CD4-positive, alpha-beta memory T cell (primary cell): ENCODE results near the gene KATNAL1. TPM values are rescaled to one million over a fixed set of nuclear protein-coding genes. Genes with fewer than 3 reads are reported as not detected.

Experiments
- CTCF ChIA-PET: fragments of 350-600 bp; sonication (Branson Sonifier 250); formaldehyde crosslinking; loops from one replicate; lab custom pipeline; 2021; ENCODE audit warnings: inconsistent platforms; ENCODE audit not compliant: partially characterized antibody; lab: Charles Lee
- POLR2A ChIA-PET: fragments of 350-600 bp; sonication (Branson Sonifier 250); formaldehyde crosslinking; loops from one replicate; lab custom pipeline; 2021; ENCODE audit not compliant: partially characterized antibody; lab: Charles Lee
- DNase-seq, 5 donors: peaks; one replicate each; pipeline versions ENCODE4 v3.0.0 to v3.0.0-alpha.2; 2020 to 2022; ENCODE audit warnings: mixed read lengths in 1 of 5
- H3K27ac ChIP-seq: one replicate; pipeline ENCODE4 v1.7.0; 2013; ENCODE audit warnings: low read depth, low read length
- H3K27me3 ChIP-seq: 2 replicates; pipeline ENCODE4 v1.7.0; 2013; ENCODE audit warnings: mild to moderate bottlenecking, low read length, moderate library complexity; ENCODE audit not compliant: insufficient read depth
- H3K36me3 ChIP-seq: 2 replicates; pipeline ENCODE4 v1.7.0; 2013; ENCODE audit warnings: mild to moderate bottlenecking, low read length, moderate library complexity; ENCODE audit not compliant: insufficient read depth
- H3K4me1 ChIP-seq: 2 replicates; pipeline ENCODE4 v1.7.0; 2013; ENCODE audit warnings: mild to moderate bottlenecking, low read length, moderate library complexity; ENCODE audit not compliant: insufficient read depth
- H3K4me3 ChIP-seq, 2 donors: one replicate each; pipeline ENCODE4 v1.7.0; 2013; ENCODE audit warnings: low read length in 2 of 2, mild to moderate bottlenecking in 1 of 2
- H3K9me3 ChIP-seq, 2 donors: one replicate each; pipeline ENCODE4 v1.7.0; 2013; ENCODE audit warnings: low read length in 2 of 2, control low read depth in 1 of 2; ENCODE audit not compliant: control insufficient read depth in 1 of 2
- H3K27ac Mint-ChIP-seq, 7 donors: one replicate each; pipeline ENCODE4 v1.8.0; 2020 to 2021; ENCODE audit warnings: mixed read lengths in 7 of 7, mild to moderate bottlenecking in 6 of 7, inconsistent platforms in 3 of 7, moderate library complexity in 3 of 7
- H3K27me3 Mint-ChIP-seq, 2 donors: one replicate each; pipeline ENCODE4 v1.8.0; 2020 to 2021; ENCODE audit warnings: mixed read lengths in 2 of 2
- H3K36me3 Mint-ChIP-seq, 2 donors: one replicate each; pipeline ENCODE4 v1.8.0; 2020 to 2021; ENCODE audit warnings: mixed read lengths in 2 of 2, inconsistent platforms in 1 of 2, mild to moderate bottlenecking in 1 of 2
- H3K4me1 Mint-ChIP-seq, 4 donors: one replicate each; pipeline ENCODE4 v1.8.0; 2020 to 2021; ENCODE audit warnings: mixed read lengths in 4 of 4, mild to moderate bottlenecking in 1 of 4
- H3K4me3 Mint-ChIP-seq, 8 donors: one replicate each; pipeline ENCODE4 v1.8.0; 2020 to 2021; ENCODE audit warnings: mixed read lengths in 8 of 8, mild to moderate bottlenecking in 7 of 8, moderate library complexity in 6 of 8, inconsistent platforms in 3 of 8
- H3K9me3 Mint-ChIP-seq, 8 donors: one replicate each; pipeline ENCODE4 v1.8.0; 2020 to 2021; ENCODE audit warnings: mixed read lengths in 8 of 8, mild to moderate bottlenecking in 5 of 8, inconsistent platforms in 3 of 8, moderate library complexity in 1 of 8
- intact Hi-C: fragments of 100-400 bp; cut with micrococcal nuclease; formaldehyde crosslinking; loops from one replicate; pipeline ENCODE4 v1.15.1; 2023
- polyA plus RNA-seq, 2 donors: library from polyadenylated mRNA; unstranded; fragments of 300-500 nt; fragmentation: Illumina TruSeq; gene quantifications; one replicate each; pipeline ENCODE4 v1.2.3, GENCODE V29; 2021
- total RNA-seq, 2 experiments: library from RNA; stranded (reverse); gene quantifications; one replicate each; pipeline ENCODE4 v1.2.3, GENCODE V29; 2021

The KATNAL1 gene
- total and polyA plus RNA-seq, 4 experiments from 2014 or later: 1.7 to 6.4 (median 4.8) TPM

DNA sequence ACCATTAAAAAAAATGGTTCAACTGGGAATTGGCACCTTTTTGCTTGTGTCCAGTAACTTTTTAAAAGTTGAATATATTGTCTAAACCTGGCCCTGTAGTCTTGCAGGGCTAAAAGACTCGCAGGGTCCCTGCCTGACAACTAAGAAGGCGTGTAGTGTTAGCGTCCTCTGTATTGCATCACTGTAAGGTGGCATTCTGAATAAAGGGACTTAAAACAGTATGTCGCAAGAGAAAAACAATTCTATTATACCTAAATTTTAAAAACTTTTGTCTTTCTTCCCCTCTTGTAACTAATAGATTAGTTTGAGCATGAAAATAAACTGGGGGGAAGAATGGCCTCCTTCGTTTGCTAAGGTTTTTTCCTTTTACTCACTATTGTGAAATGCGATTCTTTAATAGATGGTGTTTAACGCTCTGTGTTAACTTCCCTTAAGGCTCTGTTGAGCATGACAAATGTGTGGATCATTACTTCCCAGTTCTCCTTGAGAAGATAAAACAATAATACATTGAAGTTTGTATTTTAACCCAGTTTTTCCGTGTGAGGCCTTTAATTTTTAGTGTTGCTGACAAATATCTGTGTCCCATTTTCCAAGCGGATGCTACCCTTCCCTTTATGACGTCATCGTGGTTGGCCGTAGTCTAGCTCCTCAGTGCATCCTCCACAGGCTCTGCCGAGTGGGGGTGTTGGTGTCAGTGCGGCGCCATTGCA is 134.6 kb downstream of the KATNAL1 start:
- H3K27me3 ChIP-seq: no peaks in the 10 kb centered on the region
- DNase-seq: no peak
- Mint-ChIP-seq H3K36me3 (no peaks in the 10 kb centered on the region), H3K4me1 (peaks cover 7 to 14% (median 10%) of the 10 kb centered on the region in 4 donors), H3K27ac (no peak overlapping the region), H3K4me3 (no peak overlapping the region), H3K9me3 (no peaks in the 10 kb centered on the region), H3K27me3 (no peaks in the 10 kb centered on the region)
- intact Hi-C loops: no loop called here
- no peak overlapping the region for H3K27ac ChIP-seq
- no peak overlapping the region for H3K4me3 ChIP-seq
- ChIA-PET CTCF (interaction anchor here (1.3 kb wide), 1 partner anchor 14 kb away, joined by 4 read pairs; no protein-coding TSS in a partner anchor), POLR2A (no interaction called here)
- peaks cover 6% of the 10 kb centered on the region for H3K4me1 ChIP-seq
- H3K9me3 ChIP-seq: no peaks in the 10 kb centered on the region
- H3K36me3 ChIP-seq: no peaks in the 10 kb centered on the region

DNA sequence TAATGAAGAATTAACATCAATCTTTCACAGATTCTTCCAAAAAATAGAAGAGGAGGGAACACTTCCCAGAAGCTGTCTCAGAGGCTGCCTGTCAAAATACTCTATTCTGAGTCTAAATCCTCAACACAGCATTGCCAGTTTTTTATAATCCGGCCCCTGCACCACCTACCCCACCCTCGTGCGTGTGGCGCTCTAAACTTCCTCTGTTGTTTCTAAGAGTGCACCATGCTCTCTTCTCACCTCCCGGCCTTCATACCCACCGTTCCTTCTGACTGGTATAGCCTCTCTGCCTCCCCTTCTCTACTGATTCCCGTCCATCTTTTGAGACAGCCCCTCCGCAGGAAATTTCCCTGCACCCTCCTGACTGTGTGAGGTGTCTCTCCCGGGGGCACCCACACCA is 136.8 kb downstream of the KATNAL1 start:
- peaks cover 6% of the 10 kb centered on the region for H3K4me1 ChIP-seq
- Mint-ChIP-seq H3K9me3 (no peaks in the 10 kb centered on the region), H3K4me3 (peak overlapping the region in 1 of 8 donors; percentile 58), H3K4me1 (peaks cover 7 to 20% (median 10%) of the 10 kb centered on the region in 4 donors), H3K27me3 (no peaks in the 10 kb centered on the region), H3K36me3 (no peaks in the 10 kb centered on the region), H3K27ac (peak overlapping the region in 1 of 7 donors; percentile 3)
- no peaks in the 10 kb centered on the region for H3K36me3 ChIP-seq
- intact Hi-C loops: no loop called here
- no peaks in the 10 kb centered on the region for H3K9me3 ChIP-seq
- DNase-seq: no peak
- H3K27me3 ChIP-seq: no peaks in the 10 kb centered on the region
- H3K27ac ChIP-seq: no peak overlapping the region
- H3K4me3 ChIP-seq: no peak overlapping the region
- CTCF ChIA-PET: interaction anchor here (1.4 kb wide), 1 partner anchor 25 kb away, joined by 4 read pairs; no protein-coding TSS in a partner anchor
- POLR2A ChIA-PET: no interaction called here

DNA sequence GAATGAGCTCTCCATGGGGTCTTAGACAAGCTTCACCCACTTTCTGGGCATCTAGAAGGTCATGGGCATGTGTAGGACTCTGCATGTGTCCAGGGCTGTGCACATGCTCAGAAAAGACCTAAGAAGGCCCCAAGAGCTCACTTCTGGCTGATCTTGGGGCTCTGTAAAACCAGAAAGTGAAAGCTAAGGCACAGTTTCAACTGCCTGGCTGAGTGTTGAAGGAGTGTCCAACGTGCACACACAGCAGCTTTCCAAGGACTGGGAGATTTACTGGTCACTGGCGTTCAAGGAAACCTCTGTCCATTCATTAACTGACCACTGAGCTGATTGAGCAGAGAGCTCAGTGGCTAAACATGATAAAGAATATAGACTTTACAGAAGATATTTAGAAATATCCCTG is 137.9 kb downstream of the KATNAL1 start:
- peak overlapping the region in 1 of 7 donors; percentile 22 for H3K27ac Mint-ChIP-seq
- H3K4me3 ChIP-seq: no peak overlapping the region
- no peak overlapping the region for H3K4me3 Mint-ChIP-seq
- H3K9me3 ChIP-seq: no peaks in the 10 kb centered on the region
- no peaks in the 10 kb centered on the region for H3K27me3 ChIP-seq
- no peak overlapping the region for H3K27ac ChIP-seq
- no peaks in the 10 kb centered on the region for H3K36me3 Mint-ChIP-seq
- H3K27me3 Mint-ChIP-seq: no peaks in the 10 kb centered on the region
- ChIA-PET CTCF (interaction anchor here (0.6 to 2.9 kb wide), 8 partner anchors 11 to 662 kb away, joined by 3 to 24 read pairs (median 4); no protein-coding TSS in a partner anchor), POLR2A (interaction anchor here (0.7 to 1.1 kb wide), 2 partner anchors 8 to 50 kb away, joined by 3 read pairs; no protein-coding TSS in a partner anchor)
- peaks cover 7 to 20% (median 10%) of the 10 kb centered on the region in 4 donors for H3K4me1 Mint-ChIP-seq
- H3K36me3 ChIP-seq: no peaks in the 10 kb centered on the region
- DNase-seq: no peak
- no peaks in the 10 kb centered on the region for H3K9me3 Mint-ChIP-seq
- intact Hi-C loops: no loop called here
- H3K4me1 ChIP-seq: peaks cover 6% of the 10 kb centered on the region

DNA sequence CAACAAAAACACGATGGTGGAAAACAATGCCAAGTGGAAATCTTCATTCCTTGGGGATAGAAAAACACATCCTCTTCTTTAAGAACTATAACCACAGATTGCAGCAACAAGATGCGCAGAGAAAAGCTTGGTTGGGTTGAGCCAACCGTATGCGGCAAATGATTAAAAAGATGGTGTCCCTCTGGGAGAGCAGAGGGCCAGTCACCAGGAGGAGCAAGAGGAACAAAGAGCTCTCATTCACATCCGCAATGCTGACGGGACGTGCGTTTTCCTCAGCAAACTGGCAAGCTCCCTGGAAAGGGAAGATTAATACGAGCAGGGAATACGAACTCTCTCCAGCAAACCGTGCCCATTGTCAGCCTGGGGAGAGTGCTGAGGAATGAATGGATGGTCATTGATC is 141.6 kb downstream of the KATNAL1 start:
- Histone ChIP-seq H3K36me3 (no peaks in the 10 kb centered on the region), H3K4me3 (no peak overlapping the region), H3K9me3 (no peaks in the 10 kb centered on the region), H3K4me1 (peaks cover 5% of the 10 kb centered on the region), H3K27ac (no peak overlapping the region), H3K27me3 (no peaks in the 10 kb centered on the region)
- ChIA-PET POLR2A (interaction anchor here (1.4 kb wide), 1 partner anchor 206 kb away, joined by 3 read pairs; no protein-coding TSS in a partner anchor), CTCF (interaction anchor here (28.3 kb wide), 1 partner anchor 36 kb away, joined by 974 read pairs; no protein-coding TSS in a partner anchor)
- H3K9me3 Mint-ChIP-seq: peaks cover 0 to 5% (median 0%) of the 10 kb centered on the region in 8 donors
- H3K4me1 Mint-ChIP-seq: peaks cover 0 to 10% (median 5%) of the 10 kb centered on the region in 4 donors
- H3K27me3 Mint-ChIP-seq: no peaks in the 10 kb centered on the region
- H3K36me3 Mint-ChIP-seq: no peaks in the 10 kb centered on the region
- no peak overlapping the region for H3K4me3 Mint-ChIP-seq
- H3K27ac Mint-ChIP-seq: no peak overlapping the region
- DNase-seq: no peak
- intact Hi-C loops: no loop called here

DNA sequence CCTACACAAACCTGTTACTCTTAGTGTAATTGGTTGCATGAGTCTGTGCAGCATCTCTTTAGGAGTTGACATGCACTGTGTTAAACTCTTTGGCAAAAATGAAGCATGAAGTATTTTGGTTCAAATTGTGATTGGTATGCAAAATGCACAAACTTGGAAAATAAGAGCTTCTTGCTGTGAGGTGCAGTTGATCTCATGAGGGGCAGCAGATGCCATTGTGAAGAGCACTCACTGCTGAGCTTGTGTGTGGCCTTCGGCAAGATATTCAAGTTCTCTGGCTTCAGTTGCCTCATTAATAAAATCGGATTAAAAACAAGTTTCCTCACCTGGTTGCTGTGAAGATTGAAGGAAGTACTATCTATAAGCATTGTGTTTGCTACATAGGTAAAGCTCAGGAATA is 142.3 kb downstream of the KATNAL1 start:
- intact Hi-C loops: no loop called here
- Mint-ChIP-seq H3K4me1 (peaks cover 0 to 6% (median 3%) of the 10 kb centered on the region in 4 donors), H3K36me3 (no peaks in the 10 kb centered on the region), H3K27me3 (no peaks in the 10 kb centered on the region), H3K27ac (no peak overlapping the region), H3K9me3 (peaks cover 0 to 5% (median 0%) of the 10 kb centered on the region in 8 donors), H3K4me3 (no peak overlapping the region)
- no peak overlapping the region for H3K27ac ChIP-seq
- ChIA-PET POLR2A (interaction anchor here (1.4 kb wide), 1 partner anchor 207 kb away, joined by 3 read pairs; no protein-coding TSS in a partner anchor), CTCF (interaction anchor here (28.3 kb wide), 1 partner anchor 35 kb away, joined by 974 read pairs; no protein-coding TSS in a partner anchor)
- H3K4me3 ChIP-seq: no peak overlapping the region
- no peaks in the 10 kb centered on the region for H3K4me1 ChIP-seq
- no peaks in the 10 kb centered on the region for H3K36me3 ChIP-seq
- DNase-seq: no peak
- no peaks in the 10 kb centered on the region for H3K27me3 ChIP-seq
- H3K9me3 ChIP-seq: no peaks in the 10 kb centered on the region

DNA sequence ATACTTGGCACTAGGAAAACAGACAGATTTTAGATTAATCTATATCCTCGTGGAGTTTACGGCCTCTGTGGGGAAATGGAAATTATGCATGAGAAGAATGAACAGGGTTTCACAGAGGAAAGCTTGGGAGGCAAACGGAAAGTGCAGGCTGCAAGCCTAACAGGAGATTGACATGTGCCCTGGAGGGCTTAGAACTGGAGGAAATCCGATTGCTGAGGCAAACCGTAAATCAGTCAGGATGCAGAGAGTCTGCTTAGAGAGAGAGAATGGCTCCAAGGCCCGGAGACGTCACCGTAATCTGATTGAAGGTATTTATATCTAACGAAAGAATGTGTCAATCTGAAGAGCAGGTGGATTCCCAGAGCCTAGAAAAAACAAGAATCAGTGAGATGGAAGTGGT is 143.2 kb downstream of the KATNAL1 start:
- H3K4me1 Mint-ChIP-seq: peaks cover 3 to 12% (median 8%) of the 10 kb centered on the region in 4 donors
- no peaks in the 10 kb centered on the region for H3K9me3 ChIP-seq
- H3K36me3 ChIP-seq: no peaks in the 10 kb centered on the region
- CTCF ChIA-PET: interaction anchor here (28.3 kb wide), 1 partner anchor 34 kb away, joined by 974 read pairs; no protein-coding TSS in a partner anchor
- no peak overlapping the region for H3K4me3 Mint-ChIP-seq
- peaks cover 0 to 5% (median 0%) of the 10 kb centered on the region in 8 donors for H3K9me3 Mint-ChIP-seq
- H3K36me3 Mint-ChIP-seq: no peaks in the 10 kb centered on the region
- H3K4me1 ChIP-seq: peaks cover 3% of the 10 kb centered on the region
- no peaks in the 10 kb centered on the region for H3K27me3 ChIP-seq
- H3K4me3 ChIP-seq: no peak overlapping the region
- DNase-seq: no peak
- POLR2A ChIA-PET: no interaction called here
- intact Hi-C loops: no loop called here
- H3K27me3 Mint-ChIP-seq: no peaks in the 10 kb centered on the region
- peak overlapping the region in 1 of 7 donors; percentile 75 for H3K27ac Mint-ChIP-seq
- H3K27ac ChIP-seq: no peak overlapping the region

DNA sequence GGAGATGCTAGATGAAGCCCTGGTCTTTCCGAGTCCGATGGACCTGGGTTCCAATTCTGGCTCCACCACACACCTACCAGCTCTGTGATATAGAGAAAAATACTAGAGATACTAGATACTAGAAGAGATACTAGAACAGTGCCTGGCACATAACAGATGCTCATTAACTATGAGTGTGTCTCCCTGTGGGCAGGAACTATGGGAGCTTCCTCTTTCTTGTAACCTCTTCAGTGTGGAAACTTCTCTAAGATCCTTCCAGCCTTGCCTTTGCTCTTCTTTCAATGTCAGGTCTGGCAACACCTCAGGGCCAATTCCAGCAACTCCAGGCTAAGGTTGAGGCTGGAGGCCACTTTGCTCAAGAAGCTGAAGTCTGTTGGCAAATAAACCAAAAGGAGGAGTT is 143.9 kb downstream of the KATNAL1 start:
- Histone ChIP-seq H3K27ac (no peak overlapping the region), H3K4me1 (peaks cover 10% of the 10 kb centered on the region), H3K4me3 (no peak overlapping the region), H3K36me3 (no peaks in the 10 kb centered on the region), H3K9me3 (no peaks in the 10 kb centered on the region), H3K27me3 (no peaks in the 10 kb centered on the region)
- intact Hi-C loops: no loop called here
- Mint-ChIP-seq H3K36me3 (no peaks in the 10 kb centered on the region), H3K4me3 (no peak overlapping the region), H3K9me3 (peaks cover 0 to 5% (median 0%) of the 10 kb centered on the region in 8 donors), H3K27ac (no peak overlapping the region), H3K27me3 (no peaks in the 10 kb centered on the region), H3K4me1 (peaks cover 9 to 19% (median 14%) of the 10 kb centered on the region in 4 donors)
- DNase-seq: no peak
- ChIA-PET CTCF (interaction anchor here (28.3 kb wide), 1 partner anchor 33 kb away, joined by 974 read pairs; no protein-coding TSS in a partner anchor), POLR2A (no interaction called here)
